AG10803 (cell line): ENCODE measurements around the gene C11orf91.
"Not testable (repeated sequence)": the region's sequence is repeated elsewhere in the genome, so short reads cannot be mapped to it uniquely, and the experiment has no call there.

Source experiments
- DNase-seq: peaks from one replicate; pipeline ENCODE4 v3.0.0; 2010; ENCODE audit warnings: low read depth
- H3K4me3 ChIP-seq: 2 replicates; pipeline ENCODE4 v1.5.1; 2011; ENCODE audit warnings: mild to moderate bottlenecking, low read length, control low read depth
- TF ChIP-seq, protein P1 (sequence below): conservative IDR thresholded peaks from 2 replicates; pipeline ENCODE4 v1.5.1; 2011; ENCODE audit warnings: mild to moderate bottlenecking, low read length, control low read depth, inconsistent platforms

The C11orf91 gene

DNA sequence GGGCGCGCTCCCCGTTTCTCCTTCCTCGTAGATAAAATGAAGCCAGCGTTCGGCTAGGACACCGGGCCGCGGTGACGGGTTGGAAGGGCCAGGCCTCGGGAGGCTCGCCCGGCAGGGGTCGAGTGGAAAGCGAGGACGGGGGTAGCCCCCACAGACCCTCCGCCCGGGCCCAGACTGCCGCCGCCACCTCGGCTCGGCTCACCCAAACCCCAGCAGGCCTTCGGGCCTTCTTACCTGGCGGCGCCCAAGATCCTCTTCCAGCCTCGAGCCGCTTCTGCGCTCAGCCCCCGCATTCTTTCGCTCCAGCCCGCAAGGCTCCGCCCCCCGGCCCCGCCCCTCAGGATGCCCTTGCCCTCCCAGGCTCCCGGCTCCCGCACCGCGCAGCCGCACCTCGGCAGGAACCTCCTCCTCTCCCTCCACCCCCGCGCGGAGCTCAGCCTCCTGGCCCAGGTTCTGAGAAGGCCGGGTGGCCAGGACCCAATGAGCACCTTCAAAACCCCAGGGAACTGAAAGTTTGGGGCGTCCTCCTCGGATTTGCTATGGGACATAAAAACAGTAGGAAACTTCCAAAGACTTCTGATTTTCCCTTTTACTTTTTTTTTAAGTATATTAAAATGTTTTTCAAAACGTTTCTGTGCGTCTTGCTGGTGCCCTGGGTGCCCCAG, 35.7 kb upstream of the C11orf91 start, which contains the start of gene CD59:
Gene CD59 (minus strand): TSS at position 276 of the 665 bp plus-strand sequence. CDS start 13,978 bp downstream, outside the sequence.
- TF ChIP-seq, protein P1, sequence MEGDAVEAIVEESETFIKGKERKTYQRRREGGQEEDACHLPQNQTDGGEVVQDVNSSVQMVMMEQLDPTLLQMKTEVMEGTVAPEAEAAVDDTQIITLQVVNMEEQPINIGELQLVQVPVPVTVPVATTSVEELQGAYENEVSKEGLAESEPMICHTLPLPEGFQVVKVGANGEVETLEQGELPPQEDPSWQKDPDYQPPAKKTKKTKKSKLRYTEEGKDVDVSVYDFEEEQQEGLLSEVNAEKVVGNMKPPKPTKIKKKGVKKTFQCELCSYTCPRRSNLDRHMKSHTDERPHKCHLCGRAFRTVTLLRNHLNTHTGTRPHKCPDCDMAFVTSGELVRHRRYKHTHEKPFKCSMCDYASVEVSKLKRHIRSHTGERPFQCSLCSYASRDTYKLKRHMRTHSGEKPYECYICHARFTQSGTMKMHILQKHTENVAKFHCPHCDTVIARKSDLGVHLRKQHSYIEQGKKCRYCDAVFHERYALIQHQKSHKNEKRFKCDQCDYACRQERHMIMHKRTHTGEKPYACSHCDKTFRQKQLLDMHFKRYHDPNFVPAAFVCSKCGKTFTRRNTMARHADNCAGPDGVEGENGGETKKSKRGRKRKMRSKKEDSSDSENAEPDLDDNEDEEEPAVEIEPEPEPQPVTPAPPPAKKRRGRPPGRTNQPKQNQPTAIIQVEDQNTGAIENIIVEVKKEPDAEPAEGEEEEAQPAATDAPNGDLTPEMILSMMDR, result no peak
- H3K4me3 ChIP-seq, result peak within 1 kb of the TSS; percentile 83
- DNase-seq, result peak; percentile 91

DNA sequence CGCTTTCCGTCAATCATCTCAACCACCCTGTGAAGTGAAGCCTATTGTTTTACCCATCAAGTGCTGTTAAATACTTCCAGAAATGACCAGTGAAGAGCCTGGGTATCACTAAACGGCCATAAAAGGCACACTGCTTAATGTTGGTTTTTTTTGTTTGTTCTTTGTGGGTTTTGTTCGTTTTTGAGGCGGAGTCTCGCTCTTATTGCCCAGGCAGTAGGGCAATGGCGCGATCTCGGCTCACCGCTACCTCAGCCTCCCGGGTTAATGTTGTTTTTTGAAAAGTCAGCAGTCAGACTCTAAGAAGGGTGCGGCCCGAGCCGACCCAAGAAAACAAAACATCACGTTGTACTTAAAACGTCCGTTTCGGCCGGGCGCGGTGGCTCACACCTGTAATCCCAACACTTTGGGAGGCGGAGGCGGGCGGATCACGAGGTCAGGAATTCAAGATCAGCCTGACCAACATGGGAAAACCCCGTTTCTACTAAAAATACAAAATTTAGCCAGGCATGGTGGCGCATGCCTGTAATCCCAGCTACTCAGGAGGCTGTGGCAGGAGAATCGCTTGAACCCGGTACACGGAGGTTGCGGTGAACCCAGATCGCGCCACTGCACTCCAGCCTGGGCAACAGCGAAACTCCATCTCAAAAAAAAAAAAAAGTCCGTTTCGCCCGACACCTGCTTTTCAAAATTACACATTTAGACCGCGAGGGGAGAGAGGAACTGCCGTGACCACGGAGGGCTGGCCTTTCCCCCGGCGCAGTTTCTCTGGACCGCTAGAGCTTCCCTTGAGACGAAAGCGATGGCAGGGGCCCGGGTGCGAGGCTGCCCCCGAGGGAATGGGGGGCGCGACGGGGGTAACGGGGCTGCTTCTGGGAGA, 34.9 kb upstream of the C11orf91 start:
- peak; percentile 28 for DNase-seq
- TF ChIP-seq, protein P1, result no peak
- H3K4me3 ChIP-seq, result peak overlapping the region; percentile 83

DNA sequence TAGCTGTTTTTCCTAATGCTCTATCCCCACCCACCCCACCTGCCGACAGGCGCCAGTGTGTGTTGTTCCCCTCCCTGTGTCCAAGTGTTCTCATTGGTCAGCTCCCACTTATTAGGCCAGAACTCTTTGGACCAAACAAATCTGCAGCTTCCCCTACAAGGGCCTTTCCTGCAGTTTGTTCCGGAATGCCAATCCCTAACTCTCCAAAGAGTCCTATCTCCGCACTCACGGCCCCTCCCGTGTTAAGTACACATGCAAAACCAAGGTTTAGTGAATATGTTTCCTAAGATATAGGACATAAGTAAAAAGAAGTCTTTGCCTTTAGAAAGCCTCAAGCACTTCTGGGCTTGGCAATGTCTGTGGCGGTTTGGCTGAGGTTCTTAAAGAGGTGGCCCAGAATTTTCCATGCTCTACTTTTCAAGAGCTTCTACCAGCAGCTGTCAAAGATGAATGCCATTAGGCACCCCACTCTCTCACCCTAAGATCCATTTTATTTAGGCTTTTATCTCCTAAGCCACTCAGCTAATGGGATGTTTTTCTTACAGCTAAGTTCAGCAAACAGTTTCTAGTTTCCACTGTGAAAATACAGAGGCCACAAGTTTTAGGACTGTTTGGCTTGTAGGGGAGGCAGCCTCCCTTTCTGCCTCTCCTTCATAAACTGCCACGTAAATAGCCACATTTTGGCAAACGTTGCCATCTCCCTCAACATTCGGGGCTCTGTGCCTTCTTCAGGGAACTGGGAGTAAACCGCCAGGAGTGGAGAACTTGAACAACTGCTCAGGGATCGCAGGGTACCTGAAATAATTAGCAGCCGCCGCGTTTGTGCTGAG, 34.0 kb upstream of the C11orf91 start:
- peak overlapping the region; percentile 83 for H3K4me3 ChIP-seq
- peak; percentile 62 for DNase-seq
- TF ChIP-seq, protein P1, result no peak

DNA sequence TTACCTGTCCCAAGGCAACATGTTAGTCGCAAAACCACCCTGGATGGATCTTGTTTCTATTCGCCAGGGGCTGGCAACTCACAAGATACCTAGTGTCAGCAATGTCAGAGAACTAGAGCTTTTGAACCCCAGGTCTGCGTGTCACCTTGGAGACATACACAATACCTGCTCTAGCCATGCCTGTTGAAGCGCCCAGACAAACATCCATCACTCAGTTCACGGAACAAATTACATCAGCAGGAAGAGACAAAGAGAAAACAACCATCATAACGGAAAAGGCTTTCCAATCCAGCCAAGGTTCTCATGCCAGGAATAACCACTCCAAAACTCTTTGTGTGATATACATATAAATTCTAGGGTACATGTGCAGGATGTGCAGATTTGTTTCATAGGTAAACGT, 33.4 kb upstream of the C11orf91 start:
- DNase-seq, result no peak
- TF ChIP-seq, protein P1, result no peak
- H3K4me3 ChIP-seq, result peak overlapping the region; percentile 83

DNA sequence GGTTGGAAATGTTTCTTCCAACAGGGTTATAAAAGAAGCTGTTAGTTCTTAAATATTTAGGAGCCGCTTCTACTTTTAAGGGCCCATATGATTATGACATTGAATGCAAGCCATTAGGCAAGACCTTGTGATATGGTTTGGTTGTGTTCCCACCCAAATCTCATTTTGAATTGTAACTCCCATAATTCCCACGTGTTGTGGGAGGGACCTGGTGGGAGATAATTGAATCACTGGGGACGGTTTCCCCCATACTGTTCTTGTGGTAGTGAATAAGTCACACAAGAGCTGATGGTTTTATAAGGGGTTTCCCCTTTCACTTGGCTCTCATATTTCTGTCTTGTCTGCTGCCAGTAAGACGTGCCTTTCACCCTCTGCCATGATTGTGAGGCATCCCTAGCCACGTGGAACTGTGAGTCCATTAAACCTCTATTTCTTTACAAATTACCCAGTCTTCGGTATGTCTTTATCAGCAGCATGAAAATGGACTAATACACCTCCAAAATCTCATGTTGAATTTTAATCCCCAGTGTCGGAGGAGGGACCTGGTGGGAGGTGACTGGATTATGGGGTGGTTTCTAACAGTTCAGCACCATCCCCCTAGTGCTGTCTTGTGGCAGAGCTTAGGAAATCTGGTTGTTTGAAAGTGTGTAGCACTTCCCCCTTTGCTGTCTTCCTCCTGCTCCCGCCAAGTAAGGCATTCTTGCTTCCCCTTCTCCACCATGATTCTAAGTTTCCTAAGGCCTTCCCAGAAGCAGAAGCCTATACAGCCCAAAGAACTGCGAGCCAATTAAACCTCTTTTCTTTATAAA, 31.3 kb upstream of the C11orf91 start:
- no peak overlapping the region for H3K4me3 ChIP-seq
- TF ChIP-seq, protein P1, result no peak
- no peak for DNase-seq

DNA sequence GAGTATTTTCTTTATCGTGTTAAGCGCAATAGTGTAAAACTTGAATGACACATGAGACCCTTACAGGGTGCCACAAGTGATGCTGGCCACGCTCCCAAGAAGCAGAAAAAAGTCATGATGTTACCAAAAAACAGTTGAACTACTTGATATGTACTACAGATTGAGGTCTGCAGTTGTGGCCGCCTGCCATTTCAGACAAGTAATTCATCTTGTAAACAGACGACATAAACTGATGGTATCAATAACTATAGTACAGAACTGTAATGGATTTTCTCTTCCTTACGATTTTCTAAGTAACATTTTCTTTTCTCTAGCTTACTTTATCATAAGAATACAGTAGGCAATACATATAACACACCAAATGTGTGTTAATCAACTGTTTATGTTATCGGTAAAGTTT, 30.1 kb upstream of the C11orf91 start:
- DNase-seq, result no peak
- TF ChIP-seq, protein P1, result no peak
- H3K4me3 ChIP-seq, result no peak overlapping the region

DNA sequence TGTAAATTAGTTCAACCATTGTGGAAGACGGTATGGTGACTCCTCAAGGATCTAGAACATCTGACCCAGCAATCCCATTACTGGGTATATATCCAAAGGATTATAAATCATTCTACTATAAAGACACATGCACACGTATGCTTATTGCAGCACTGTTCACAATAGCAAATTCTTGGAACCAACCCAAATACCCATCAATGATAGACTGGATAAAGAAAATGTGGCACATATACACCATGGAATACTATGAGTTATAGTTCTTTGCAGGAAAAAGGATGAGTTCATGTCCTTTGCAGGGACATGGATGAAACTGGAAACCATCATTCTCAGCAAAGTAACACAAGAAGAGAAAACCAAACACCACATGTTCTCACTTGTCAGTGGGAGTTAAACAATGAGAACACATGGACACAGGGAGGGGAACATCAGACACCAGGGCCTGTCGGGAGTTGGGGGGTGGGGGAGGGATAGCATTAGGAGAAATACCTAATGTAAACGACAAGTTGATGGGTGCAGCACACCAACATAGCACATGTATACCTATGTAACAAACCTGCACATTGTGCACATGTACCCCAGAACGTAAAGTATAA, 28.5 kb upstream of the C11orf91 start:
- DNase-seq, H3K4me3 ChIP-seq: not testable (repeated sequence)

DNA sequence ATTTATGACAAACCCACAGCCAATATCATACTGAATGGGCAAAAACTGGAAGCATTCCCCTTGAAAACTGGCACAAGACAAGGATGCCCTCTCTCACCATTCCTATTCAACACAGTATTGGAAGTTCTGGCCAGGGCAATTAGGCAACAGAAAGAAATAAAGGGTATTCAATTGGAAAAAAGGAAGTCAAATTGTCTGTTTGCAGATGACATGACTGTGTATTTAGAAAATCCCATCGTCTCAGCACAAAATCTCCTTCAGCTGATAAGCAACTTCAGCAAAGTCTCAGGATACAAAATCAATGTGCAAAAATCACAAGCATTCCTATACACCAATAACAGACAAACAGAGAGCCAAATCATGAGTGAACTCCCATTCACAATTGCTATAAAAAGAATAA, 26.9 kb upstream of the C11orf91 start:
- DNase-seq, H3K4me3 ChIP-seq: not testable (repeated sequence)
